ENCODE results near the gene ZNF750.
A peak's percentile ranks its signal among the peaks of the same experiment; 100 is the strongest.
"Not testable (repeated sequence)": the region's sequence is repeated elsewhere in the genome, so short reads cannot be mapped to it uniquely, and the experiment has no call there.

Gene ZNF750

DNA sequence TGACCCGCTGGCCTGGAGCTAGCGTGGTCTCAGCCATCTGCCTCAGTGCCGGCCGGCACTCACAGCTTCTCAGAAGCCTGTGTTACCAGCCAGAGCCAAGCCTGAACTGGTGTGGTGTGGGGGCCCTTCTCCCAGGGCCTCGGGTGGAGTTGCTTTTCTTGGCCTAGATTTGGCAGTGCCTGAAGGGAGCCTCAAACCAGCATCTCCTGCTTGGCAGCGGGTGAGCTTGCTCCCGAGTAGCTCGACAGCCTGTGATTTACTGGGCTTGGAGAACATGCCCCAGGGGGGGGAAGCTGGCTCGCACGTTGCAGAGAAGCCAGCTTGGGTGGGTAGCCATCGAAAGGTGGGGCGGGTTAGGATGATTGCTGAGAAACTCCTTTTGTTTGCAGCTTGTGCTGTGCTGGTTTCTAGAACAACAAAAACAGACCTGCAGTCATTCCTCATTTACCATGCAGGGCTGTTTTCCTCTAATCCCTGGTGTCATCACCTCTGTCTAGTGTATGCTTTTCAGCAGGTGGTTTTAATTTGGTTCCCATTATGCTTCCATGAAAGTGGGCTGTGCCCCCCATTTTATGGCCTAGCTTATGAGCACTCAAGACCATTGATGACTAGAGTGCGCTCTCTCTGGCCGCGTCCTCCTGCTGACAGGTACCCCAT, 45.7 kb downstream of the ZNF750 start:
- DNase-seq (ENCODE audit: low read depth in 2 of 2) = no peak

DNA sequence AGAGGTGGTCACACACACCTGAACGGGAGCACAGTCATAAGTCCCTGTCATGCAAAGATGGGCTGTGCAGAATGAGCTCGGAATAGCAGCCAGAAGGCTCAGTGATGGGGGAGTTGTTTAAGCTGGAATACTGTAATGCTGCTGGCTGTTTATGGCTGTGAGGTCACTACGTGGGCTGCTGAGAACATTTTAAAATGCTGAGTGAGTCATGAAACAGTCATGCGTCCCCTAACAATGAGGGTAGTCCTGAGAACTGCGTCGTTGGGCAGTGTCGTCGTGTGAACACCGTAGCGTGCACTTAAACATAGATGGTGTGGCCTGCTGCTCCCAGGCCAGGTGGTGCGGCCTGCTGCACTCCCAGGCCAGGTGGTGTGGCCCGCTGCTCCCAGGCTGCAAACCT, 48.3 kb downstream of the ZNF750 start:
- DNase-seq (ENCODE audit: low read depth in 2 of 2) = no peak

DNA sequence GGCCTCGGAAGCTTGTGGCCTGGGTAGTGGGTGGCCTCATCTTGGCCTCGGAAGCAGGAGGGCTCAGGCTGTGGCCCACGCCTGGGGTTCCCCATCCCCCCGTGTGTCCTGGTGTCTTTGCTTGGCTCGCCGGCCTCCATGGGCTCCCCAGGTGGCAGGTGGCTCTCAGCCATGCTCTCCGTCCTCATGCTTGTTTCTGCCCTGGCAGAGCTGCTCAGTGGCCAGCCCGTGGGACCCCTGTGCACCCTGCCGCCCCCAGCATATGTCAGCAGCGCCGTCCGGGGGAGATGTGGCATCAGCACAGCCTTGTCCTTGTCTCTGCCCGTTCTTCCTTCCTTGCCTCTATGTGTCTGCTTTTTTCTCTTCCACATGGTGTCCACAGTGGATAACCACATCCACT, 49.4 kb downstream of the ZNF750 start:
- no peak for DNase-seq (ENCODE audit: low read depth in 2 of 2)

DNA sequence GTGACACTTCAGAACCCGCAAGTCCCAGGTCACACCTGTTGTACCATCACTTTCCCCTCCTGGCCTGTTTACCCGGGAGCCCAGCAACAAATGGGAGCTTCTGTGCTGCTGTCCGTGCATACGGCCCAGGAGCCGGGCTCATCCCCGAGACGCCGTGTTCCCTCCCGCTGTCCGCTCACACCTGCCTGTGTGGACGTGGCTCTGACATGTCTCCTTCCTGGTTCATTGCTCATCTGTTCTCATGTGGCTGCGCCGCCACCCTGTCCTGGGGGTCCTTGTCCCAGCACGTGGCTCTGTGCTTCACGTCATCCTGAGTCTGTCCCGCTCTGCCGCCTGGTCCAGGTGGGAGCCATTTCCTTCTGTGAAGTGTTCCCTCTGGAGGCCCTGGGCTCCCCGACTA, 50.0 kb downstream of the ZNF750 start:
- DNase-seq (ENCODE audit: low read depth in 2 of 2) = no peak

DNA sequence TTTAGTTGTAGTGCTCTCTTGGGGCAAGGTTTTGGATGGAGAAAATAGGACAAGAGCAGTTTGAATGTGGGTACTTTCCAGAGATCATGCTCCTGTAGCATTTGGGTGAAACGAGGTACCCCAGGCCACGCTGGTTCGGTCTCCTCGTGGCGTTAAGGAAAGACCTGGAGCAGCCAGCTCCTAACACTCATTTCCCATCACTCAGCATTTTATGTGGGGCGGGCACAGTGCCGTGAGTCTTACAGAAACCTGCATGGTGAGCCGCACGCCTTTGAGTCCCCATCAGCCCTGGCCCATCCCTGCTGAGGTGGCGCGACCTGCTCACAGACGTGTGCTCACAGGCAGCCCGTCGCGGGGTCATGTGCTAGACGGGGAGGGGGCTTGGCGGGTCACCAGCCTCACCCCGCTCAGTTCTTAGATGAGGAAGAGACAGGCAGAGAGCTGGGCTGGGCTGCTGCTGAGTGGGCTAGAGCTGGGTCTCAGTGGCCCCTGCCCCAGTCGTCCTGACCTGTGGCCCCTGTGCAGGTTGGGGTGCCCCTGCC, 50.7 kb downstream of the ZNF750 start:
- no peak for DNase-seq (ENCODE audit: low read depth in 2 of 2)

DNA sequence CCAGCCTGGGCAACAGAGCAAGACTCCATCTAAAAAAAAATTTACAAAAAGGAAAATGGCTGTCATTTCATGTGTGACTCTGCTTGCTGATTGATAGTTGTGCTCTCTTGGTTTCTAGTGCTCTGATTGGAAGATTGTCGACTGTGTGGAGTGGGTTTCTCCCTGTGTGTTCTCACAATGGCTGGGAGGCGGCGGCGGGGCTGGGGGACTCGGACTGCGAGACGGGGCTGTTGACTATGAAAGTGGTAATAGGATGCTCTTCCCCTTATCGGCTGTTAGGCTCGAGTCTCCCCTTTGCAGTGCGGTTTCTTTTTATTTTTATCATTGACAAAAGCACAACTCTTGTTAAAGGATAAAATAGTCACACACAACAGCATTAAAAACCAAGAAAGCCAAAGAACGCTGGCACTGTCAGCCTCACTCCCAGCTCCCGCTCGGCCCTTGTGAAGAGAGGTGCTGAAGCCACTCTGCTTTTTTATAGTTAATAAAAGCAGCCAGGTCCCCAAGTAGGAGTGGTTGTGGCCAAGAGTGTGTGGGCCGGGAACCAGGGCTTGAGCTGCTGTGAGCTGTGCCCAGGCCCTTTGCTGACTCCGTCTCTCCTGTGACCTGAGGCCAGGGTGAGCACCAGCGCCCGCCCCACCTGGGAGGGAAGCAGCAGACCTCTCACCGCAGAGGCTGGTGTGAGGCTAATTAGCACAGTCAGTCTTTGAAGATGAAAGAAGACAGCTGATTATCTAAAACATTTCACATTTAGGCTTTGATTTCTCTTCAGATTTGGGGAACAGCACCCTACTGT, 51.4 kb downstream of the ZNF750 start:
- DNase-seq (ENCODE audit: low read depth in 2 of 2) = no peak

DNA sequence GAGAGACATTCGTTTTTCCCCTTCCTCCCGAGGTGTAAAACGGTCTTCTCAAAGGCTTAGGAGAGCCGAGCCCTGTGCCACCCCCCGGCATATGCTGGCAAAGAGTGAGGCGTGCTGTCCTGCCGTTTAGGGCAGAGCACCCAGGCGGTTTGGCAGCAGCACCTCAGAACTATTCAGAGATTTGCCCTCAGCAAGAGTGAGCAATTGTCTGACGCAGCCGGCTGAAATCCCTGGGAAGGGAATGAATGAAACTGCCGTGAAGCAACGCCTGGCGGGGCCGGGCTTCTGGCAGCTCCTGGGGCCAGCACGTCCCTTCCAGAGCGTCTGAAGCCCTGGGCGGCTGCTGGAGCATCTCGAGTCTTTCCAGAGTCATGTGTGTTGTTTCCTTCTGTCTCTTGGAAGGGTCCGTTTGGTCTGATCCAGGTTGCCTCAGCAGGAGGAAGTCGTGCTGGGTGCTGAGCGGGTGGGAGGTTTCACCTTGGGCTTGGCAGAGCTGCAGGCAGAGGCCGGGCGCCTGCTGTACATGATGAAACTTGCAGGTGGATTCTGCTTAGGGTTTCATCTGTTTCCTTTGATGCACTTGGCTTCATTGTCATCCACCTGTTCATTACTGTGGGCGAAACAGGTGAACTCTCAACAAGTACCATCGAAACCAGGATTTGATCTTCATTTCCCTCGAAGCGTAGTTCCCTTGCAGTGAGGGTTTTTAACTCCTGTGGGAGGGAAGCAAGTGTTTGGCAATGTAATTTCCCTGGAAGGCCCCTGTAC, 52.6 kb downstream of the ZNF750 start:
- DNase-seq (ENCODE audit: low read depth in 2 of 2) = no peak

DNA sequence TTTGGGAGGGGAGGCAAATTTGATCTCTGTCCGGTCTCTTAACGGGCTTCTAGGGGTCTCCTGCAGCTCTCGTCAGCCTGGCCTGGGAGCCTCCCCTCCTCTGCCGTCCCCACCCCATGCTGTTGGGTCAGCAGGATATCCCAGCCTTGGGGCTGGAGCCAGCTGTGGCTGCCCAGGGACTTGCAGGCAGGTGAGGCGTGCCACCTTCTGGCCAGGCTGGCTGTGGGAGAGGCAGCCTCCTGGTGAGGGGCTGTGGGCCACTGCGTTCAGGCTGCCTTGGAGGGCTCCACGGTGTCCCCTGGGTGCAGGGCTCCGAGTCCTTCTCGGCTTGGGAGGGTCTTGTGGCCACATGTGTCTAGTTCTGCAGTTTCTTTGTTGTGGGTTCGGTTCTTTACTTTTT, 53.4 kb downstream of the ZNF750 start:
- DNase-seq (ENCODE audit: low read depth in 2 of 2) = no peak

DNA sequence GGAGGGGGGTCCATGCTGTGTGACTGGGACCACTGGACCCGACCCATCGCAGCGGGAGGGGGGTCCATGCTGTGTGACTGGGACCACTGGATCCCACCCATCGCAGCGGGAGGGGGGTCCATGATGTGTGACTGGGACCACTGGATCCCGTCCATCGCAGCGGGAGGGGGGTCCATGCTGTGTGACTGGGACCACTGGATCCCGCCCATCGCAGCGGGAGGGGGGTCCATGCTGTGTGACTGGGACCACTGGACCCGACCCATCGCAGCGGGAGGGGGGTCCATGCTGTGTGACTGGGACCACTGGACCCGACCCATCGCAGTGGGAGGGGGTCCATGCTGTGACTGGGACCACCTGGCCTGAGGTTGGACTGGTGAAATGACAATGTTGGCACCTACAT, 54.2 kb downstream of the ZNF750 start:
- DNase-seq (ENCODE audit: low read depth in 2 of 2) = not testable (repeated sequence)

DNA sequence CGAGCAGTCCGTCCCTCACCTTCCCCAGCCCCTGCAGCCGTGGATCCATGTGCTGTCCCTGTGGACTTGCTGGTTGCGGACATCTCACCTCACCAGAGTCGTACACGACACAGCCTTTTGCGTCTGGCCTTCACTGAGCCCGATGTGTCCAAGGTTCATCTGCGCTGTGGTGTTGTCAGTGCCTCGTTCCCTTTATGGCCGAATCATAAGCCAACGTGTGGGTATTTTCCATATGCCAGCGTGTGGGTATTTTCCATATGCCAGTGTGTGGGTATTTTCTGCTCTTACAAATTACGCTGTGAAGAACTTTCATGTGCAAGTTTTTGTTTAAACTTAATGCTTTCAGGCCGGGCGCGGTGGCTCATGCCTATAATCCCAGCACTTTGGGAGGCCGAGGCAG, 56.3 kb downstream of the ZNF750 start:
- no peak for DNase-seq (ENCODE audit: low read depth in 2 of 2)

DNA sequence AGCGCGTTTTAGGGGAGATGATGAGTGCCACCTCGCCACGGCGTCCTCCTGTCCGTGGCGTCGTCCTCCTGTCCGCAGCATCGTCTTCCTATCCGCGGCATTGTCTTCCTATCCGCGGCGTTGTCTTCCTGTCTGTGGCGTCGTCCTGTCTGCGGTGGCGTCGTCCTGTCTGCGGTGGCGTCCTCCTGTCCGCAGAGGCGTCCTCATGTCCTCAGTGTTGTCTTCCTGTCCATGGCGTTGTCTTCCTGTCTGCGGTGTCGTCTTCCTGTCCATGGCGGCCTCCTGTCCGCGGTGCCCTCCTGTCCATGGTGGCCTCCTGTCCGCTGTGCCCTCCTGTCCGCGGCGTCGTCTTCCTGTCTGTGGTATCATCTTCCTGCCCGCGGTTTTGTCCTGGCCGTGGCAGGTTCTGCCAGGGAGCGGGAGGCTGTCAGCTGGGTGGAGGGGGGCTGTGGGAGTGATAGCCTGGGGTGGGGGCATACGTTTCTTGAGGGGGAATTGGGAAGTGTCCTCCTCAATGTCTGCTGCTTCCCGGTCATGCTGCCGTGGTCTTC, 57.1 kb downstream of the ZNF750 start:
- DNase-seq (ENCODE audit: low read depth in 2 of 2) = no peak

DNA sequence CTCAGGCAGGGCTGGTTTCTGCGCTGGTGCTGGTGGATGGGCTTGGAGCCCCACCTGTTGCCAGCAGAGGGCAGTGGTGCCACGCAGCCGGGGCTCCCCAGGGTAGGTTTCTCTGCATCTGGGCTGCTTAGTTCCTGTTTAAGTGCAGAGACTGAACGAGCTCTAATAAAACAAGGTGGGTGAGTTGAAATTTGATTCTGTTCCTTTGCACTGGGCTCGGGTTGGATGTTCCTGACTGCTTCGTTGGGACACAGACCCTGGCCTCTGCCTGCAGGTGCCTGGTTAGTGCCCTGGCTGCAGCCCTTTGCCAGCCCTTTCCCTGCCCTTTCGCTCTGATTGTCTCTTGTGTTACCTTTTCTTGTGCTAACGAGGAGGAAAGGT, 57.9 kb downstream of the ZNF750 start:
- peak; percentile 76 to 81 for DNase-seq (ENCODE audit: low read depth in 2 of 2)

DNA sequence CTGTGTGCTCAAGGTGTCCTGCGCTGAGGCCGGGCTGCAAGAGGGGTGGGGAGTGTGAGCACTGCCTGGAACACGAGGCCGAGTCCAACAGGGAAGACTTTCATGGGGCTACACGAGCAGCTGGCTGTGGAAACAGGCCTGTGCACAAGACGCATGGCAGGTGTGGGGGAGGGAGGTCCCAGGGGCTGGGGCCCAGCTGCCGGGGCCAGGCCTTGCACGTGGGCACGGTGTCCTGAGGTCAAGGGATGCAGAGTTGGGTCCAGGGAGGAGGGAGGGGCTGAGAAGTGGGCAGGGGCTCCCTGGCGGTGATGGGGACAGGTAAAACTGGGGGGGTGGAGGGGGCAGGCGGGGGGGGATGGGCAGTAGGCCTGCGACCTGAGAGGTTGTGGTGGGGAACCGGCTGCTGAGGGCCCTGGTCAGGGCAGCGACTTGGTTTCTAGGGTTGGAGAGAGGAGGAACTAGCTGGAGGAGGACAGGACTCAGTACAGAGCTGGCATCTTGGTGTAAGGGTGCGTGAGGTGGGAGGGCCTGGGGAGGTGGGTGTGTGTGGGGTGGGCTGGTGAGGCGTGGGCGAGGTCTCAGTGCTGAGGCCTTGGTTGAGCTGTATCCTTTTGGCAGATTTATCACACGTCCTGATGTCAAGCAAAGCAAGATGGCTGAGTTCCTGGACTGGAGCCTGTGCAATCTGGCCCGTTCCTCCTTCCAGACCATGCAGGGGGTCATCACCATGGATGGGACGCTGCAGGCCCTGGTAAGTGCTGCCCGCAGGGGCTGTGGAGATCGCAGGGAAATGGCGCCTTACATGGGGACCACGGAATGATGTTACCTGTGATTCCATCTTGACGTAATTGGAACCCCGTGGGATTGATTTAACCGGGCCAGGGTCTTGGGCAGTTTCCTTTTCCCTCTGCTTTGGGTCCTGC, 58.6 kb downstream of the ZNF750 start:
- DNase-seq (ENCODE audit: low read depth in 2 of 2) = no peak

DNA sequence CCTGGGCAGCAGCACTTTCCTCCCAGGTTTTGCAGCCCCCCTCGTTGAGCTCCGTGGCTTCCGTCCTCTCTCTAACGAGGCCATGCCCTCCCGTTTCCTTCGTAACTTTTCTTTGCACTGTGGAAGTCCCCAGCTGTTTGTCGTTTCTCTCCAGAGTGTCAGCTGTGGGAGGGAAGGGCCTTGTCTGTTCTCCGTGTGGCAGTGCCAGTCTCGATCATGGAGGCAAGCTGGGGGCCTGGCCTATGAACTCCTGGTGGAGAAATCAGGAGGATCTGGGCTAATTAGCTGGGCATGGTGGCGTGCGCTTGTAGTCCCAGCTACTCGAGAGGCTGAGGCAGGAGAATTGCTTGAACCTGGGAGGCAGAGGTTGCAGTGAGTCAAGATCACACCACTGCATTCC, 59.6 kb downstream of the ZNF750 start:
- no peak for DNase-seq (ENCODE audit: low read depth in 2 of 2)

DNA sequence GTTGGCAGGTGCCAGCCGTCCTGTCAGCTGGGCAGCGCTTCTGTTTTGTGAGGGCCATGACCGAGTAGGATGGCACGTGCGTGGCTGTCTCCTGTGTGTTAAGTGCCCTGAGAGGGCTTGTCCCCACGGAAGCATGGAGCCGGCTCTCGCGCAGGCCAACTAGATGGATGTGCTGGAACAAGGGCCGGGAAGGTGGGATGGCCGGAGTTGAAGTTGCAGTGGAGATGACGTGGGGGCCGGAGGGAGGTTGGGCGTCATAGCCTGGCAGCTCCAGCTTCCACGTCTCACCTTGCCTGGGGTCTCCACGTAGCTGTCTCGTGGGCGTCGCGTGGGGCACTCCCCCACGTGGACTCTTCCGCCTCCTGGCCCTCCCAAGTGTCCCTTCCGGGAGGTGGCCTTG, 60.3 kb downstream of the ZNF750 start:
- no peak for DNase-seq (ENCODE audit: low read depth in 2 of 2)

Data from stimulated activated CD4-positive, alpha-beta T cell treated with anti-CD3 and anti-CD28 coated beads, Interleukin-1b, Interleukin-23, amount 100 ng/mL, for 4 hours (primary cell).